ENCODE measurements around the gene TBX19. TPM values are rescaled to one million over a fixed set of nuclear protein-coding genes. Genes with fewer than 3 reads are reported as not detected.
"Not testable (repeated sequence)": the region's sequence is repeated elsewhere in the genome, so short reads cannot be mapped to it uniquely, and the experiment has no call there.

TBX19 gene
- total RNA-seq, 1 experiment from 2014 or later: 0.17 TPM

DNA sequence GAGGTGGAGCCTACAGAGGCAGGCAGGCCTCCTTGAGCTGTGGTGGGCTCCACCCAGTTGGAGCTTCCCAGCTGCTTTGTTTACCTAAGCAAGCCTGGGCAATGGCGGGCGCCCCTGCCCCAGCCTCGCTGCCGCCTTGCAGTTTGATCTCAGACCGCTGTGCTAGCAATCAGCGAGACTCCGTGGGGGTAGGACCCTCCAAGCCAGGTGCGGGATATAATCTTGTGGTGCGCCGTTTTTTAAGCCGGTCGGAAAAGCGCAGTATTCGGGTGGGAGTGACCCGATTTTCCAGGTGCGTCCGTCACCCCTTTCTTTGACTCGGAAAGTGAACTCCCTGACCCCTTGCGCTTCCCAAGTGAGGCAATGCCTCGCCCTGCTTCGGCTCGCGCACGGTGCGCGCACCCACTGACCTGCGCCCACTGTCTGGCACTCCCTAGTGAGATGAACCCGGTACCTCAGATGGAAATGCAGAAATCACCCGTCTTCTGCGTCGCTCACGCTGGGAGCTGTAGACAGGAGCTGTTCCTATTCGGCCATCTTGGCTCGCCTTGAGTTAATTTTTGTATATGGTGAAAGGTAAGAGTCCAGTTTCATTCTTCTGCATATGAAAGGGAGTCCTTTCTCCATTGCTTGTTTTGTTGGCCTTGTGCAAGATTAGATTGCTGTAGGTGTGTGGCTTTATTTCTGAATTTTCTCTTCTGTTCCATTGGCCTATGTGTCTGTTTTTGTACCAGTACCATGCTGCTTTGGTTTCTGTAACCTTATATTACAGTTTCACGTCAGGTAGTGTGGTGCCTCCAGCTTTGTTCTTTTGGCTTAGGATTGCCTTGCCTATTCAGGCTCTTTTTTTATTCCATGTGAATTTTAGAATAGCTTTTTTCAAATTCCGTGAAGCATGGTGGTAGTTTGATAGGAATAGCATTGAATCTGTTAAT is 73.9 kb downstream of the TBX19 start:
- not testable (repeated sequence) for DNase-seq (ENCODE audit: low spot score)

DNA sequence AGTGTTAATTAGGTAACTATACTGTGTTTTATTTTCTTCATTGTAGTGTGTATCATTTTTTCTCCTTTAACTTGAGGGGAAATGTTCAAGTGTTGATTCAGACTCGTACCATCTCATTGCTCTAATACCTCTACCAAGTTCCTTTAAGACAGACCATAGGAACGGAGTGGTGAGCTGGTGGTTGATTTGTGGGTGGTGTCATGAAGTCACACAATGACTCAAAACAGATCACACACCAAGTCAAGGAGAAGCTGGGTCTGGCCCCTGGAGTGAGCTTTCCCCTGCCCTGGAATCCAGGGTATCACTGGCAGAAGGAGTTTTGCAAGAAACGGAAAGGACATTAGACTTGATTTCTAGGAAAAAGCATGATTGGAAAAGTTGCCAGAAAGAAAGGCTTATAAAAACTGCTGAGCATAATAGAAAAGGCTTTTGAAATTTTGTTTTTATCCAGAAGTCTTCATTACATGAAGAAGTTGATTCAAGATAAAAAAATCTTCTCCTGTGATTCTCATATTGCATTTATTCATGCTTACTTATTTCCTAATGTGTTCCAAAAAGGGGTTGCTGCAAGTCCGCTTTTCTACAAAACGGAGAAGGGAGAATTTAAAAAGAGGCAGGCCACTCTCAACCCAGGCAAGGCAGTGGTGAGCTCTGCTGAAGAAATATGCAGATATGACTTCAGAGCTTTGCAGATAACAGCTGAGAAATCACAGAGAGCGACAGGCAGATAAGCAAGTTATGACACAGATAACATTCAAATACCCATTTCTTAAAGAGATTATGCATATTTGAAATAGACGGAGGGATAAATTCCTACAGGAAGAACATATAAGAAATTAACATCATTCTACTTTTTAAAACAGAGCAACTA is 79.7 kb downstream of the TBX19 start:
- DNase-seq (ENCODE audit: low spot score): no peak

DNA sequence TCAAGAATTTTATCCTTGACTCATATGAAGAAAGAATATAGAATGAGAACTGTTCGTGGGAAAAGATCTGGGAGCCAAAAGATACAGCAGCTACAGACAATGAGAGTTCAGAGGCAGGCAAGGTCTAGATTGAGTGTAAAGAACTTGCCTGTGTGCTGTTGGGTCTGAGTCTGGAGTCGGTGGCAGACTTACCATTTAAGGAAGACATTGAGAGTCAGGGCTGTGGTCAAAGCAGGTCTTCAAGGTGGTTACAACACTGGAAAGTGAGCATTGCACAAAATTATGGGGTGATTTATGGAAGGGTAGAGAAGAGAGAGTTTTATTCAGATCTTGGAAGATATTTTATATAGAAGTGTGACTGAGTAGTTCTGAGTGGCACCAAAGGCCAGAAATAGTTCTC is 80.6 kb downstream of the TBX19 start:
- DNase-seq (ENCODE audit: low spot score): no peak

DNA sequence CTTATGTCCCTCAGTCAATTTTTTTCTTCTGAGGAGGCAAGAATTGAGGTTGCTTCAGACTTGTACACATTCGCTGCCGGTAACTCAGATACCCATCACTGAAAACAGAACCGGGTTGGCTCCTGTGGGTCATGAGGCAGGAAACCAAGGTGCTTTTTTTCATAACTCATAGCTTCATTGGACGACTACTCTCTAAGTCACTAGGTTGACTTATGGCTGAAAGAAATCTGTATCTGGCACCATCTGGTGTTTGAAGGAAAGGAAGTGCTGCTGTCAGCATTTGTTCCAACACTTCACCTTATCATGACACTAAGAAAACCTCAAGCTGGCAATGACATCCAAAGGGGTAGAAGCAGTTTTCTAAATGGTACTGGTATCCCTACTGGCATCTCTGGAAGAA is 82.3 kb downstream of the TBX19 start:
- DNase-seq (ENCODE audit: low spot score): no peak

Other genes starting within 250 kb of the TBX19 start
- gene GPR161, start 143.9 kb upstream of the TBX19 start, total RNA-seq (2014; rRNA removed; shearing (Covaris generic)): 5.8 and 7.0 TPM in 2 replicates
- 48.2 and 49.1 TPM in 2 replicates for gene TIPRL, start 101.9 kb upstream of the TBX19 start, total RNA-seq (2014; rRNA removed; shearing (Covaris generic))
- gene SFT2D2, start 54.9 kb upstream of the TBX19 start, total RNA-seq (2014; rRNA removed; shearing (Covaris generic)): 20.5 and 30.1 TPM in 2 replicates

Measured in H4 (cell line).